Measurements from ENCODE around the gene COP1.

DNA sequence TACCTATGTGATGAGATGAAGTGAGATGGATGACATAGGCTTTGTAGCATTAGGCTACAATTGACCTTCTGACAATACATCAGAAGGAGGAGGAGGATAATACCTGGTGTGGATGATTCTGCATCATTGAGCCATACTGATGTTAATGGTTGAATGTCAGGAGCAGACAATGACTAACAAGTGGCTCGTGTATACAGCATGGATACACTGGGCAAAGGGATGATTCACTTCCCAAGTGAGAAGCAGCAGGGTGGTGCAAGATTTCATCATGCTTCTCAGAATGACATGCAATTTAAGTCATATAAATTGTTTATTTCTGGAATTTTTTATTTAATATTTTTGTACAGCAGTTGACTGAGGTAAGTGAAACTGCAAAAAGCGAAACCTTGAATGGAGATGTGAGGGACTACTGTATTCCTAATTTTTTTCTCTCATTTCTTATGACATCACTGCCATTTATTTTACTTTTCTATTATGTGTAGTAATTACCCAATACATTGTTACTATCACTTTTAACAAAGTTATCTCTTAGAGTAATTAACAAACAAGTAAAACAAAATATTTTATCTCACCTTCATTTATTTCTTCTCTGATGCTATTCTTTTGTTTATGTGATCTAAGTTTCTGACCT, 34.4 kb upstream of the COP1 start:
- TF ChIP-seq, protein P1, sequence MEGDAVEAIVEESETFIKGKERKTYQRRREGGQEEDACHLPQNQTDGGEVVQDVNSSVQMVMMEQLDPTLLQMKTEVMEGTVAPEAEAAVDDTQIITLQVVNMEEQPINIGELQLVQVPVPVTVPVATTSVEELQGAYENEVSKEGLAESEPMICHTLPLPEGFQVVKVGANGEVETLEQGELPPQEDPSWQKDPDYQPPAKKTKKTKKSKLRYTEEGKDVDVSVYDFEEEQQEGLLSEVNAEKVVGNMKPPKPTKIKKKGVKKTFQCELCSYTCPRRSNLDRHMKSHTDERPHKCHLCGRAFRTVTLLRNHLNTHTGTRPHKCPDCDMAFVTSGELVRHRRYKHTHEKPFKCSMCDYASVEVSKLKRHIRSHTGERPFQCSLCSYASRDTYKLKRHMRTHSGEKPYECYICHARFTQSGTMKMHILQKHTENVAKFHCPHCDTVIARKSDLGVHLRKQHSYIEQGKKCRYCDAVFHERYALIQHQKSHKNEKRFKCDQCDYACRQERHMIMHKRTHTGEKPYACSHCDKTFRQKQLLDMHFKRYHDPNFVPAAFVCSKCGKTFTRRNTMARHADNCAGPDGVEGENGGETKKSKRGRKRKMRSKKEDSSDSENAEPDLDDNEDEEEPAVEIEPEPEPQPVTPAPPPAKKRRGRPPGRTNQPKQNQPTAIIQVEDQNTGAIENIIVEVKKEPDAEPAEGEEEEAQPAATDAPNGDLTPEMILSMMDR (IDR thresholded peaks at IDR 0.05): no peak
- no peak for TF ChIP-seq POLR2AphosphoS5 (IDR thresholded peaks at IDR 0.05)
- no peak for TF ChIP-seq POLR2A (IDR thresholded peaks at IDR 0.05; ENCODE audit: low read depth)
- no peak for TF ChIP-seq EP300 (IDR thresholded peaks at IDR 0.05)
